ENCODE measurements around the gene GINM1.

DNA sequence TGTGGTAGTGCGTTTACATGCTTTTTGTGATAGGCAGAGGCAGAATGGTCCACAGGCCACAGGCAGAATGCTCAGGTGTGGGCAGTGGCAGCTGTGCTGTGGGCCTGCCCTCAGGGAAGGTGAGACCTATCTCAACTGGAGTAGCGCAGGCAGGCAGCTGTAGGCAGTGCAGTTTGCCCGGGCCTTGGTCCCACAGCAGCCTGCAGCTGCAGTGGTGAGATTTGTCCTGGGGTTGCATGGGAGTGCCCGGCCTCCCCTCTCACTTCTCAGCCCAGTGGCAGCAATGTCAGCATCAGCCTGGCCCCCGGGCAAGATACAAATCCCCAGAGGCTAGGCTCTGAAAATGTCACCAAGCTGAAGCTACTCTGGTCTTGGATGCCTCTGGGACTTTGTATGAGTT lies 14.3 kb upstream of the GINM1 start:
- TF ChIP-seq ZNF2 (tag by site-specific recombination; IDR thresholded peaks at IDR 0.05) (no peak), SP2 (tag by site-specific recombination; IDR thresholded peaks at IDR 0.05) (no peak), ZNF529 (tag by site-specific recombination; IDR thresholded peaks at IDR 0.05; ENCODE audit: insufficient replicate concordance) (no peak), ZBTB48 (tag by site-specific recombination; IDR thresholded peaks at IDR 0.05) (no peak)
- TF ChIP-seq, protein P1, sequence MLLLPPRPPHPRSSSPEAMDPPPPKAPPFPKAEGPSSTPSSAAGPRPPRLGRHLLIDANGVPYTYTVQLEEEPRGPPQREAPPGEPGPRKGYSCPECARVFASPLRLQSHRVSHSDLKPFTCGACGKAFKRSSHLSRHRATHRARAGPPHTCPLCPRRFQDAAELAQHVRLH (tag by site-specific recombination; IDR thresholded peaks at IDR 0.05): no peak
- TF ChIP-seq, protein P2, sequence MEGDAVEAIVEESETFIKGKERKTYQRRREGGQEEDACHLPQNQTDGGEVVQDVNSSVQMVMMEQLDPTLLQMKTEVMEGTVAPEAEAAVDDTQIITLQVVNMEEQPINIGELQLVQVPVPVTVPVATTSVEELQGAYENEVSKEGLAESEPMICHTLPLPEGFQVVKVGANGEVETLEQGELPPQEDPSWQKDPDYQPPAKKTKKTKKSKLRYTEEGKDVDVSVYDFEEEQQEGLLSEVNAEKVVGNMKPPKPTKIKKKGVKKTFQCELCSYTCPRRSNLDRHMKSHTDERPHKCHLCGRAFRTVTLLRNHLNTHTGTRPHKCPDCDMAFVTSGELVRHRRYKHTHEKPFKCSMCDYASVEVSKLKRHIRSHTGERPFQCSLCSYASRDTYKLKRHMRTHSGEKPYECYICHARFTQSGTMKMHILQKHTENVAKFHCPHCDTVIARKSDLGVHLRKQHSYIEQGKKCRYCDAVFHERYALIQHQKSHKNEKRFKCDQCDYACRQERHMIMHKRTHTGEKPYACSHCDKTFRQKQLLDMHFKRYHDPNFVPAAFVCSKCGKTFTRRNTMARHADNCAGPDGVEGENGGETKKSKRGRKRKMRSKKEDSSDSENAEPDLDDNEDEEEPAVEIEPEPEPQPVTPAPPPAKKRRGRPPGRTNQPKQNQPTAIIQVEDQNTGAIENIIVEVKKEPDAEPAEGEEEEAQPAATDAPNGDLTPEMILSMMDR (tag by site-specific recombination; IDR thresholded peaks at IDR 0.05): no peak
- TF ChIP-seq, protein P3, sequence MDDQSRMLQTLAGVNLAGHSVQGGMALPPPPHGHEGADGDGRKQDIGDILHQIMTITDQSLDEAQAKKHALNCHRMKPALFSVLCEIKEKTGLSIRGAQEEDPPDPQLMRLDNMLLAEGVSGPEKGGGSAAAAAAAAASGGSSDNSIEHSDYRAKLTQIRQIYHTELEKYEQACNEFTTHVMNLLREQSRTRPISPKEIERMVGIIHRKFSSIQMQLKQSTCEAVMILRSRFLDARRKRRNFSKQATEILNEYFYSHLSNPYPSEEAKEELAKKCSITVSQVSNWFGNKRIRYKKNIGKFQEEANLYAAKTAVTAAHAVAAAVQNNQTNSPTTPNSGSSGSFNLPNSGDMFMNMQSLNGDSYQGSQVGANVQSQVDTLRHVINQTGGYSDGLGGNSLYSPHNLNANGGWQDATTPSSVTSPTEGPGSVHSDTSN (CRISPR knock-in tag; IDR thresholded peaks at IDR 0.05): no peak
